ENCODE results near the gene IL3RA. TPM values are rescaled to one million over a fixed set of nuclear protein-coding genes. Genes with fewer than 3 reads are reported as not detected.
"Not testable (repeated sequence)": the region's sequence is repeated elsewhere in the genome, so short reads cannot be mapped to it uniquely, and the experiment has no call there.

IL3RA gene
- total RNA-seq, 2 experiments from 2014 or later, result 0.60 to 0.61 TPM

GRCh38 chrX:1336948-1337779 lies 579 bp downstream of the IL3RA start:
- Mint-ChIP-seq H3K9me3 (ENCODE audit: insufficient read depth) (peaks cover 4% of the 10 kb centered on the region), H3K27me3 (ENCODE audit: low read depth) (peaks cover 11% of the 10 kb centered on the region), H3K4me3 (peak overlapping the region; percentile 77), H3K36me3 (ENCODE audit: low read depth) (peaks cover 25% of the 10 kb centered on the region), H3K4me1 (ENCODE audit: low read depth) (peaks cover 27% of the 10 kb centered on the region), H3K27ac (peak overlapping the region; percentile 59)
- DNase-seq (no peak), ATAC-seq (peak; percentile 53)
- POLR2A ChIA-PET, result no interaction called here
- CTCF ChIA-PET, result no interaction called here

GRCh38 chrX:1341545-1342184 lies 5.1 kb downstream of the IL3RA start:
- no peak for ATAC-seq
- Mint-ChIP-seq H3K27me3 (ENCODE audit: low read depth) (peaks cover 7% of the 10 kb centered on the region), H3K4me1 (ENCODE audit: low read depth) (peaks cover 7% of the 10 kb centered on the region), H3K9me3 (ENCODE audit: insufficient read depth) (peaks cover 4% of the 10 kb centered on the region), H3K27ac (no peak overlapping the region), H3K4me3 (no peak overlapping the region), H3K36me3 (ENCODE audit: low read depth) (peaks cover 27% of the 10 kb centered on the region)
- POLR2A ChIA-PET, result no interaction called here
- DNase-seq, result no peak
- CTCF ChIA-PET, result no interaction called here

GRCh38 chrX:1349606-1350005 lies 13.0 kb downstream of the IL3RA start:
- H3K27me3 Mint-ChIP-seq (ENCODE audit: low read depth); H3K4me3 Mint-ChIP-seq; H3K36me3 Mint-ChIP-seq (ENCODE audit: low read depth); CTCF ChIA-PET; H3K27ac Mint-ChIP-seq; POLR2A ChIA-PET; DNase-seq; H3K4me1 Mint-ChIP-seq (ENCODE audit: low read depth); ATAC-seq; H3K9me3 Mint-ChIP-seq (ENCODE audit: insufficient read depth): not testable (repeated sequence)

GRCh38 chrX:1351981-1352714 lies 15.6 kb downstream of the IL3RA start:
- no peak overlapping the region for H3K4me3 Mint-ChIP-seq
- H3K27ac Mint-ChIP-seq, result no peak overlapping the region
- ATAC-seq, result no peak
- DNase-seq, result no peak
- ChIA-PET POLR2A (no interaction called here), CTCF (no interaction called here)
- H3K9me3 Mint-ChIP-seq (ENCODE audit: insufficient read depth), result no peaks in the 10 kb centered on the region
- no peaks in the 10 kb centered on the region for H3K27me3 Mint-ChIP-seq (ENCODE audit: low read depth)
- peaks cover 6% of the 10 kb centered on the region for H3K36me3 Mint-ChIP-seq (ENCODE audit: low read depth)
- peaks cover 12% of the 10 kb centered on the region for H3K4me1 Mint-ChIP-seq (ENCODE audit: low read depth)

GRCh38 chrX:1354036-1355019 lies 17.7 kb downstream of the IL3RA start:
- ChIA-PET POLR2A (no interaction called here), CTCF (no interaction called here)
- no peak for ATAC-seq
- peaks cover 19% of the 10 kb centered on the region for H3K36me3 Mint-ChIP-seq (ENCODE audit: low read depth)
- H3K27me3 Mint-ChIP-seq (ENCODE audit: low read depth), result no peaks in the 10 kb centered on the region
- DNase-seq, result no peak
- H3K4me3 Mint-ChIP-seq, result no peak overlapping the region
- H3K4me1 Mint-ChIP-seq (ENCODE audit: low read depth), result peaks cover 12% of the 10 kb centered on the region
- H3K27ac Mint-ChIP-seq, result no peak overlapping the region
- no peaks in the 10 kb centered on the region for H3K9me3 Mint-ChIP-seq (ENCODE audit: insufficient read depth)

- peak; percentile 42 for ATAC-seq
- H3K27me3 Mint-ChIP-seq (ENCODE audit: low read depth), result no peaks in the 10 kb centered on the region
- no peaks in the 10 kb centered on the region for H3K9me3 Mint-ChIP-seq (ENCODE audit: insufficient read depth)
- ChIA-PET POLR2A (no interaction called here), CTCF (no interaction called here)
- H3K4me3 Mint-ChIP-seq, result no peak overlapping the region
- H3K36me3 Mint-ChIP-seq (ENCODE audit: low read depth), result peaks cover 28% of the 10 kb centered on the region
- peak overlapping the region; percentile 64 for H3K27ac Mint-ChIP-seq
- peak; percentile 30 for DNase-seq
- peaks cover 12% of the 10 kb centered on the region for H3K4me1 Mint-ChIP-seq (ENCODE audit: low read depth)
These were observed 18.8 kb downstream of the IL3RA start for GRCh38 chrX:1355131-1356046.

GRCh38 chrX:1357993-1358392 lies 21.4 kb downstream of the IL3RA start:
- ATAC-seq (no peak), DNase-seq (no peak)
- ChIA-PET POLR2A (no interaction called here), CTCF (no interaction called here)
- no peaks in the 10 kb centered on the region for H3K27me3 Mint-ChIP-seq (ENCODE audit: low read depth)
- H3K36me3 Mint-ChIP-seq (ENCODE audit: low read depth), result peaks cover 36% of the 10 kb centered on the region
- H3K4me1 Mint-ChIP-seq (ENCODE audit: low read depth), result peaks cover 12% of the 10 kb centered on the region
- no peaks in the 10 kb centered on the region for H3K9me3 Mint-ChIP-seq (ENCODE audit: insufficient read depth)
- no peak overlapping the region for H3K27ac Mint-ChIP-seq
- no peak overlapping the region for H3K4me3 Mint-ChIP-seq

- Mint-ChIP-seq H3K27ac (no peak overlapping the region), H3K9me3 (ENCODE audit: insufficient read depth) (no peaks in the 10 kb centered on the region), H3K36me3 (ENCODE audit: low read depth) (peaks cover 37% of the 10 kb centered on the region), H3K4me1 (ENCODE audit: low read depth) (peaks cover 11% of the 10 kb centered on the region), H3K4me3 (no peak overlapping the region), H3K27me3 (ENCODE audit: low read depth) (no peaks in the 10 kb centered on the region)
- POLR2A ChIA-PET, result no interaction called here
- CTCF ChIA-PET, result no interaction called here
- DNase-seq (no peak), ATAC-seq (no peak)
These were observed 22.4 kb downstream of the IL3RA start for GRCh38 chrX:1358793-1359476.

- DNase-seq (no peak), ATAC-seq (no peak)
- H3K36me3 Mint-ChIP-seq (ENCODE audit: low read depth), result peaks cover 35% of the 10 kb centered on the region
- CTCF ChIA-PET, result no interaction called here
- H3K4me1 Mint-ChIP-seq (ENCODE audit: low read depth), result peaks cover 8% of the 10 kb centered on the region
- no peak overlapping the region for H3K4me3 Mint-ChIP-seq
- POLR2A ChIA-PET, result no interaction called here
- H3K9me3 Mint-ChIP-seq (ENCODE audit: insufficient read depth), result no peaks in the 10 kb centered on the region
- no peaks in the 10 kb centered on the region for H3K27me3 Mint-ChIP-seq (ENCODE audit: low read depth)
- H3K27ac Mint-ChIP-seq, result peak overlapping the region; percentile 10
These were observed 22.9 kb downstream of the IL3RA start for GRCh38 chrX:1359477-1359873.

- H3K27me3 Mint-ChIP-seq (ENCODE audit: low read depth), result no peaks in the 10 kb centered on the region
- peaks cover 38% of the 10 kb centered on the region for H3K36me3 Mint-ChIP-seq (ENCODE audit: low read depth)
- H3K9me3 Mint-ChIP-seq (ENCODE audit: insufficient read depth), result no peaks in the 10 kb centered on the region
- H3K27ac Mint-ChIP-seq, result no peak overlapping the region
- ATAC-seq, result no peak
- ChIA-PET CTCF (no interaction called here), POLR2A (no interaction called here)
- H3K4me1 Mint-ChIP-seq (ENCODE audit: low read depth), result peaks cover 8% of the 10 kb centered on the region
- no peak for DNase-seq
- no peak overlapping the region for H3K4me3 Mint-ChIP-seq
These were observed 23.6 kb downstream of the IL3RA start for GRCh38 chrX:1360171-1360570.

Data from activated CD8-positive, alpha-beta T cell treated with anti-CD3 and anti-CD28 coated beads, Interleukin-2, amount 10 ng/mL, durations not matched to agents 7 days and 5 days (primary cell).